ENCODE data around the gene BTBD8.

BTBD8 gene

DNA sequence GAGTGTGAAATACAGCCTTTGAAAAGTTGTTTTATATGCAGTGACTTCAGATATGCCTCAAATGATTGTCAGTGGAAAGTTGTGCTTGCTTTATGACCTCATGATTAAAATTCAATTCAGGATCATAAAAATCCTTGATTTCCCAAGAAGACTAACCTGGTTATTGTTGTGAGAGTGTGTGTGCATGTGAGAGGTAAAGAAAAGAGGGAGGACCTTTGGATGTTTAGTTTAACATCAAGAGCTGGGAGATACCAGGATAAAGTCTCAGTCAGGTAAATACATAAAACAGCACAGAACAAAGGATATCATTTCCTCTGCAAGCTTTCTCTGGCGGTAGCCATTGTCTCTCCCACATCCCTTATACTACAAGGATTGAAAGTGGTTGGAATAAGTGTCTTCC lies 14.4 kb downstream of the BTBD8 start:
- DNase-seq: no peak

GRCh38 chr1:92095874-92096273 lies 15.7 kb downstream of the BTBD8 start:
- no peak for DNase-seq

- DNase-seq: no peak
Measured at GRCh38 chr1:92096317-92096716, 16.2 kb downstream of the BTBD8 start.

- DNase-seq: no peak
Measured at GRCh38 chr1:92105546-92106081, 25.5 kb downstream of the BTBD8 start.

GRCh38 chr1:92108631-92109030 lies 28.5 kb downstream of the BTBD8 start:
- no peak for DNase-seq

- no peak for DNase-seq
Measured at GRCh38 chr1:92117526-92117925, 37.4 kb downstream of the BTBD8 start.

DNA sequence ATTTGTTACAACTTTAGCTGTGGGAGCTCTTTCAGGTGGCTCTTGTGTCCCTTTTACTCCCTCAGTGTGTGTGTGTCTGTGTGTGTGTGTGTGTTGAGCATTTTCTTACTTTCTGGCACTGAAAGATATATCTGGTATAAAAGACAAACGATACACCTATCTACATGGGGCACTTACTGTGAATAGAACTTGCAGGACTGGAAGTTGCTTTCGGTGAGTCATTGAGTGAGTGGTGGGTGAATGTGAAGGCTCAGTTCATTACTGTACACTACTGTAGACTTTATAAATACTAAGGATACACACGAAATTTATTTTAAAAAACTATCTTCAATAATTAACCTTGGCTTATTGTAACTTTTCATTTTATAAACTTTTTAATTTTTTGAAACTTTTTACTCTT lies 38.7 kb downstream of the BTBD8 start:
- no peak for DNase-seq

GRCh38 chr1:92123868-92124267 lies 43.7 kb downstream of the BTBD8 start:
- no peak for DNase-seq

GRCh38 chr1:92125204-92125603 lies 45.1 kb downstream of the BTBD8 start:
- no peak for DNase-seq

DNA sequence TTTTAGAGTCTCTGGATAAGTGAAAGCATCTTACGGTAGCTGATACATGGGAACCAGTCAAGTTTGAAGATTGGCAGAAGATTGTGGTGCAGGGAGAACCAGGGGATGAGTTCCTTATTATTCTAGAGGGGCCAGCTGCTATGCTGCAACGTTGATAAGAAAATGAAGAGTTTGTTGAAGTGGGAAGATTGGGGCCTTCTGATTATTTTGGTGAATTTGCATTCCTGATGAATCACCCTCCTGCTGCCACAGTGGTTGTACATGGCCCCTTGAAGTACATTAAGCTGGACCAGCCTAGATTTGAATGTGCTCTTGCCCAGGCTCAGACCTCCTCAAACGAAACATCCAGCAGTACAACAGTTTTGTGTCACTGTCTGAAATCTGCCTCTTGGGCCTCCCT lies 45.9 kb downstream of the BTBD8 start:
- no peak for DNase-seq

DNA sequence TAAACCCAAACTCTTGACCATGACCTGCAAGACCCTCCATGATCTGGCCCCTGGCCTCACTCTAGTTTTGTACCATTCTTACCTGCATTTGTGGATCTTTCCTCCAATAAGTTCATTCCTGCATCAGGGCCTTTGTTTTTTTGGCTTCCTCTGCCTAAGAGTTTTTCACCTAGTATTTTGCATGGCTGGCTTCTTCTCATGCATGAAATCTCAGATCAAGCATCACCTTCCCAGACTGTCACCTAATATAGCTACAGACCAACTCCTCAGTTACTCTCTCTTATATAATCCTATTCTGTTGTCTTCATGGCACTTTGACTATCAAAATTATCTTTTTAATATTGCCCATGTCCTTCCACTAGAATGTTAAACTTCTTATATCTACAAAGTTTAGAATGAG lies 54.2 kb downstream of the BTBD8 start:
- no peak for DNase-seq

DNA sequence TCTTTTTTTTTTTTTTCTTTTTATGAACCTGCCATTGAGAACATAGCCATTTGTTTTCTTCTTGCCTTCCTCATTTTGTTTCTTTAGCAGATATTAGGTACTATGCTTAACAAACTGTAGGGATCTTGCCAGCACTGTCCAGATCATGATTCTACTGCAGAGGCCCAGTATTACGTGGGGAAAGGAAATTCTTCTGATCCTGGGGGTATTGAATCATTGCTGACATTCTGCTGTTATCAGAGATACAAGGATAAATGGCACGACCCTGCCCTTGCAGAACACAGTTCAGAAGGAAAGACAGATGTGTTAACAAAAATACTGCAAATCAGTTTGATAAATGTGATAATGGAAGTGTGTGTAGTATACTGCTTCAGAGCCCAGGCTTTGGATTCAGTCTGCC lies 56.2 kb downstream of the BTBD8 start:
- no peak for DNase-seq

DNA sequence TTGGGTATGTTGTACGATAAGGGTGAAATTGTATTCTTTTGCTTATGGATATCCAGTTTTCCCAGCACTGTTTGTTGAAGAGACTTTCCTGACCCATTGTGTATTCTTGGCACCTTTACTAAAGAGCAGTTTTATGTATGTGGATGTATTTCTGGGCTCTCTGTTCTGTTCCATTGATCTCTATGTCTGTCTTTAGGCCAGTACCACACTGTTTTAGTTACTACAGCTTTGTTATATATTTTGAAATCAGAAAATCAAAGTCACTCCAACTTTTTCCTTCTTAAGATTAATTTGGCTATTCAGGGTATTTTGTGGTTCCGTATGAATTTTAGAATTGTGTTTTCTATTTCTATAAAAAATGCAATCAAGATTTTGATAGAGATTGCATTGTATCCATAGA lies 74.8 kb downstream of the BTBD8 start:
- no peak for DNase-seq

GRCh38 chr1:92159593-92159992 lies 79.4 kb downstream of the BTBD8 start:
- DNase-seq: no peak

GRCh38 chr1:92165389-92165788 lies 85.2 kb downstream of the BTBD8 start:
- no peak for DNase-seq

GRCh38 chr1:92167151-92167550 lies 87.0 kb downstream of the BTBD8 start:
- DNase-seq: no peak

DNA sequence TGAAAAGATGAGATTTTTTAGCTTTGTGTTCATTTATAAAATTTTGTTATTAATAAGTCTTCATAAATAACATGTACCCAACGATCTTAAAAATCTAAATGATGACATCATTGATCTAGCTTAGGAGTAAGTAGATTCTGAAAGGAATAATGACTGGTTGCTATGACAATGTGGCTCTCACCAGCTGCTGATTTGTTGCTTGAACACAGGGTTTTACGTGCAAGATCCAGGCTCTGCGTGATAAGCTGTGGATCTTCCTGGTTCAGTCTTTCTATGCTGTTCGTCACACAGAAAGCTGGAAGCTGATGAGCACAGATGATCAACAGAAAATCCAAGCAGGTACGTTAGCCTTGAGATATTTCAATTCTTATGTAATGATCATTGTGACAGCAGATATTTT lies 88.5 kb downstream of the BTBD8 start:
- DNase-seq: no peak

- DNase-seq: no peak
Measured at GRCh38 chr1:92169214-92170005, 89.3 kb downstream of the BTBD8 start.

- DNase-seq: no peak
Measured at GRCh38 chr1:92184632-92185031, 104.5 kb downstream of the BTBD8 start.

- no peak for DNase-seq
Measured at GRCh38 chr1:92186081-92186480, 105.9 kb downstream of the BTBD8 start.

GRCh38 chr1:92188436-92189255 lies 108.5 kb downstream of the BTBD8 start:
- no peak for DNase-seq

DNA sequence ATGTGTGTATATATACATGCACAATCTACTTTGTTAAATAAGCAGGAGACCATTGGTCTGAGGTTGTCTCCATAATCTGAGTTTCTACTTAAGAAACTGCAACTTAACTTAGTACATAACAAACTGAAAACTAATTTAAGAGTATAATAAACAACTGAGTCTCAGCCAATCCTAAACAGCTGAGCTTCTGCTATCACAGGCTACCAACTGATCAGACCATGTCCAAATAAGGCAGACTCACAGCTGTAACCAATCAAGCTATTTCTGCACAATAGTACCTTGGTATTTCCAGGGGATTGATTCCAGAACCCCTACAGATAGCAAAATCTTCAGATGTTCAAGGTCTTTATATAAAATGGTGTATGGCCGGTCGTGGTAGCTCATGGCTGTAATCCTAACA lies 111.6 kb downstream of the BTBD8 start:
- DNase-seq: no peak

DNA sequence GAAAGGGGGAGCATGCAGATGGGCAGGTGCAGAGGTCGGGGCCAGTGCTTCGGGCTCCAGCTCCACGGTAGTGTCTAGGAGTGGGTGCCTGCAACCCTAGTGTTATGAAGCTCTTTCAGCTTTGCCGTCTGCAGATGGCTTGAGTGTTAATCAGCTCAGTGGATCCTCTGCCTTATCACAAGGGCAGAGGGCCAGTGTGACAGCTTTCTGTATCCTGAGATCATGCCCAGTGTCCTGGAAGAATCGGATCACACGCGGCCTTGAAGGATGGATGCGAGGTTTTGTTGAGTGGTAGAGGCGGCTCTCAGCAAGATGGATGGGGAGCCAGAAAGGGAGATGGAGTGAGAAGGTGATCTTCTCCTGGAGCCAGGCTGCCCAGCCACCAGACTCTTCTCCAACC lies 112.1 kb downstream of the BTBD8 start:
- no peak for DNase-seq

DNA sequence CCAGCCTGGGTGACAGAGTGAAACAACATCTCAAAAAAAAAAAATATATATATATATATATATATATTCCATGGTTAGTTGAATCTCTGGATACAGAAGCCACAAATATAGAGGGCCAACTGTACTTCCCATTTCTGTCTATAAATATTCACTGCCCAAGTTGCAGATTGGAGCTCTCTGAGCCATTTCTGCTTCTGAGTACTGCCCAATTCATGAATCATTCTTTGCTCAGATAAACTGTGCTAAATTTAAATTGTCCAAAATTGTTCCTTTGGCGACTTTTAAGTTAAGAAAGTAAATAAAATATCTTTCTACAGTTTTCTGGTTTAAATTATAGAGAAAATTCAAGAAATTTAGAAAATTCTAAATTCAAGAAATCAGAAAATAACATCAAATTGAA lies 114.4 kb downstream of the BTBD8 start:
- DNase-seq: no peak
